ENCODE measurements around the gene ZNF205. TPM values are rescaled to one million over a fixed set of nuclear protein-coding genes. Genes with fewer than 3 reads are reported as not detected.

The ZNF205 gene
- total and polyA plus RNA-seq, 2 of the 13 experiments (the other 11 are each of a cell fraction or from before 2014, with no cell fraction given) = 5.8 to 10.2 TPM

DNA sequence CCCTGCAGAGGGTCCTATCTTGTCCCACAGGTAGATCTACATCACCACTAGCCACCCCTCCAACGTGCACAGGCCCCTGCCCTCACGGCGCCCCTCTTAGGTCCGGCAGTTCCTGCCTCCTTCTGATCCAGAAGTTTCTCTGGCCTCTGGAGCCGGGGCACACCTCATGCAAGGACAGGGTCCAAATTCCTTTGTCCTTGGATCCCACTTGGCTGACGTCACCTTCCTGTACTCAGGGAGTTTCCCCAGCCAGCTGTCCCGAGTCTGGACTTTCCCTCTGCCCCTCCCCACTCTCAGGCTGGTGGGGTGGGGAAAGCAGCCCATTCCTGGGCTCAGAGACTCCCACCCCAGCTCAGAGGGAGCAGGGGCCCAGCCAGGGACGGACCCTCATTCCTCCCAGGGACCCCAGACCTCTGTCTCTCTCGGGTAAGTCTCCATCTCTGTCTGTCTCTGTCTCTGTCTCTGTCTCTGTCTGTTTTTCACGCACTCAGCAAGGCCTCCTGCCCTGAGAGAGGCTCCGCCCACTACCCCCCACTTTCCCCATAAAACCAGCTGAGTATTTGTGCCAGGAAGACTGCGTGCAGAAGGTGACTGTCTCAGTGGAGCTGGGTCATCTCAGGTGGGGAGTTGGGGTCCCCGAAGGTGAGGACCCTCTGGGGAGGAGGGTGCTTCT, 47.2 kb upstream of the ZNF205 start, which contains the start of gene IL32 (continued):
- TF ChIP-seq ZFP91 (CRISPR knock-in tag; IDR thresholded peaks at IDR 0.05; ENCODE audit: borderline replicate concordance) = peak; percentile 67; the same call in 1 of the 2 replicates
- TF ChIP-seq GTF3A (CRISPR knock-in tag; conservative IDR thresholded peaks at IDR 0.05) = no peak
- TF ChIP-seq, protein P1, sequence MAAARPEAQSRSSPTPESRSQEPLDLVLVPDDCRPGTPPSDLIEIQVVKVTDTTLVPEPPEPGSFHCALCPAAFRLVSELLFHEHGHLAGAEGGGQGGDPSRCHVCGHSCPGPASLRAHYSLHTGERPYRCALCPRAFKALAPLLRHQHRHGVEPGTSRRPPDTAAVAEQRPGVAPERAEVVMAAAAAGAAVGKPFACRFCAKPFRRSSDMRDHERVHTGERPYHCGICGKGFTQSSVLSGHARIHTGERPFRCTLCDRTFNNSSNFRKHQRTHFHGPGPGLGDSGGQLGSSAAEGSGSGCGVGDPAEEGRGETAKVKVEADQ (CRISPR knock-in tag; IDR thresholded peaks at IDR 0.05; ENCODE audit: borderline replicate concordance) = peak; percentile 85
- TF ChIP-seq ZNF235 (CRISPR knock-in tag; IDR thresholded peaks at IDR 0.05; ENCODE audit: borderline replicate concordance) = peak; percentile 5; the same call in 1 of the 2 replicates
- TF ChIP-seq, protein P2, sequence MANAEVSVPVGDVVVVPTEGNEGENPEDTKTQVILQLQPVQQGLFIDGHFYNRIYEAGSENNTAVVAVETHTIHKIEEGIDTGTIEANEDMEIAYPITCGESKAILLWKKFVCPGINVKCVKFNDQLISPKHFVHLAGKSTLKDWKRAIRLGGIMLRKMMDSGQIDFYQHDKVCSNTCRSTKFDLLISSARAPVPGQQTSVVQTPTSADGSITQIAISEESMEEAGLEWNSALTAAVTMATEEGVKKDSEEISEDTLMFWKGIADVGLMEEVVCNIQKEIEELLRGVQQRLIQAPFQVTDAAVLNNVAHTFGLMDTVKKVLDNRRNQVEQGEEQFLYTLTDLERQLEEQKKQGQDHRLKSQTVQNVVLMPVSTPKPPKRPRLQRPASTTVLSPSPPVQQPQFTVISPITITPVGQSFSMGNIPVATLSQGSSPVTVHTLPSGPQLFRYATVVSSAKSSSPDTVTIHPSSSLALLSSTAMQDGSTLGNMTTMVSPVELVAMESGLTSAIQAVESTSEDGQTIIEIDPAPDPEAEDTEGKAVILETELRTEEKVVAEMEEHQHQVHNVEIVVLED (CRISPR knock-in tag; IDR thresholded peaks at IDR 0.05; ENCODE audit: borderline replicate concordance) = peak; percentile 45; the same call in 1 of the 2 replicates
- TF ChIP-seq, protein P3, sequence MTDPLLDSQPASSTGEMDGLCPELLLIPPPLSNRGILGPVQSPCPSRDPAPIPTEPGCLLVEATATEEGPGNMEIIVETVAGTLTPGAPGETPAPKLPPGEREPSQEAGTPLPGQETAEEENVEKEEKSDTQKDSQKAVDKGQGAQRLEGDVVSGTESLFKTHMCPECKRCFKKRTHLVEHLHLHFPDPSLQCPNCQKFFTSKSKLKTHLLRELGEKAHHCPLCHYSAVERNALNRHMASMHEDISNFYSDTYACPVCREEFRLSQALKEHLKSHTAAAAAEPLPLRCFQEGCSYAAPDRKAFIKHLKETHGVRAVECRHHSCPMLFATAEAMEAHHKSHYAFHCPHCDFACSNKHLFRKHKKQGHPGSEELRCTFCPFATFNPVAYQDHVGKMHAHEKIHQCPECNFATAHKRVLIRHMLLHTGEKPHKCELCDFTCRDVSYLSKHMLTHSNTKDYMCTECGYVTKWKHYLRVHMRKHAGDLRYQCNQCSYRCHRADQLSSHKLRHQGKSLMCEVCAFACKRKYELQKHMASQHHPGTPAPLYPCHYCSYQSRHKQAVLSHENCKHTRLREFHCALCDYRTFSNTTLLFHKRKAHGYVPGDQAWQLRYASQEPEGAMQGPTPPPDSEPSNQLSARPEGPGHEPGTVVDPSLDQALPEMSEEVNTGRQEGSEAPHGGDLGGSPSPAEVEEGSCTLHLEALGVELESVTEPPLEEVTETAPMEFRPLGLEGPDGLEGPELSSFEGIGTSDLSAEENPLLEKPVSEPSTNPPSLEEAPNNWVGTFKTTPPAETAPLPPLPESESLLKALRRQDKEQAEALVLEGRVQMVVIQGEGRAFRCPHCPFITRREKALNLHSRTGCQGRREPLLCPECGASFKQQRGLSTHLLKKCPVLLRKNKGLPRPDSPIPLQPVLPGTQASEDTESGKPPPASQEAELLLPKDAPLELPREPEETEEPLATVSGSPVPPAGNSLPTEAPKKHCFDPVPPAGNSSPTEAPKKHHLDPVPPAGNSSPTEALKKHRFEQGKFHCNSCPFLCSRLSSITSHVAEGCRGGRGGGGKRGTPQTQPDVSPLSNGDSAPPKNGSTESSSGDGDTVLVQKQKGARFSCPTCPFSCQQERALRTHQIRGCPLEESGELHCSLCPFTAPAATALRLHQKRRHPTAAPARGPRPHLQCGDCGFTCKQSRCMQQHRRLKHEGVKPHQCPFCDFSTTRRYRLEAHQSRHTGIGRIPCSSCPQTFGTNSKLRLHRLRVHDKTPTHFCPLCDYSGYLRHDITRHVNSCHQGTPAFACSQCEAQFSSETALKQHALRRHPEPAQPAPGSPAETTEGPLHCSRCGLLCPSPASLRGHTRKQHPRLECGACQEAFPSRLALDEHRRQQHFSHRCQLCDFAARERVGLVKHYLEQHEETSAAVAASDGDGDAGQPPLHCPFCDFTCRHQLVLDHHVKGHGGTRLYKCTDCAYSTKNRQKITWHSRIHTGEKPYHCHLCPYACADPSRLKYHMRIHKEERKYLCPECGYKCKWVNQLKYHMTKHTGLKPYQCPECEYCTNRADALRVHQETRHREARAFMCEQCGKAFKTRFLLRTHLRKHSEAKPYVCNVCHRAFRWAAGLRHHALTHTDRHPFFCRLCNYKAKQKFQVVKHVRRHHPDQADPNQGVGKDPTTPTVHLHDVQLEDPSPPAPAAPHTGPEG (CRISPR knock-in tag; IDR thresholded peaks at IDR 0.05) = 0 out of 2 replicates have a peak, but pooled peaks have one; percentile 14
- no peak for TF ChIP-seq USF2 (IDR thresholded peaks at IDR 0.05; ENCODE audit: low read depth, low read length)
- TF ChIP-seq USF2 (CRISPR knock-in tag; IDR thresholded peaks at IDR 0.05; ENCODE audit: borderline replicate concordance) = no peak
- no peak for TF ChIP-seq SALL2 (CRISPR knock-in tag; IDR thresholded peaks at IDR 0.05)
- TF ChIP-seq ZKSCAN8 (CRISPR knock-in tag; IDR thresholded peaks at IDR 0.05; ENCODE audit: borderline replicate concordance) = no peak
- TF ChIP-seq YEATS4 (CRISPR knock-in tag; IDR thresholded peaks at IDR 0.05; ENCODE audit: borderline replicate concordance) = peak; percentile 57
- peak; percentile 29 for TF ChIP-seq ZNF510 (CRISPR knock-in tag; IDR thresholded peaks at IDR 0.05; ENCODE audit: low read depth)
- TF ChIP-seq ZBTB7A (CRISPR knock-in tag; IDR thresholded peaks at IDR 0.05) = peak; percentile 51; the same call in 1 of the 2 replicates
- TF ChIP-seq TFDP2 (CRISPR knock-in tag; IDR thresholded peaks at IDR 0.05) = 0 out of 2 replicates have a peak, but pooled peaks have one; percentile 55

All from HepG2 (cell line).